NCI-H2081 treated with DMSO at 0.1 percent for 48 hours (cell line): ENCODE results near the gene ATAD1.
A peak's percentile ranks its signal among the peaks of the same experiment; 100 is the strongest.
"Not testable (repeated sequence)": the region's sequence is repeated elsewhere in the genome, so short reads cannot be mapped to it uniquely, and the experiment has no call there.

Experiments used
- DNase-seq: peaks from one replicate; lab custom pipeline; 2025; lab: John Stamatoyannopoulos, UW

Gene ATAD1

GRCh38 chr10:87817609-87818504 lies at the start of gene ATAD1:
TSS of gene ATAD1 (minus strand) at chr10:87818226. CDS start at chr10:87814599, 3,627 bp downstream.
- DNase-seq: peak; percentile 39

- no peak for DNase-seq
Measured at GRCh38 chr10:87867453-87867852, 49.4 kb upstream of the ATAD1 start.

- DNase-seq: no peak
Measured at GRCh38 chr10:87866412-87866974, 48.5 kb upstream of the ATAD1 start.

- DNase-seq: no peak
Measured at GRCh38 chr10:87865241-87865881, 47.3 kb upstream of the ATAD1 start.

GRCh38 chr10:87864496-87865059 lies 46.6 kb upstream of the ATAD1 start:
- no peak for DNase-seq

GRCh38 chr10:87863951-87864495 lies 46.0 kb upstream of the ATAD1 start:
- DNase-seq: not testable (repeated sequence)

- peak; percentile 29 for DNase-seq
Measured at GRCh38 chr10:87863053-87863943, 45.3 kb upstream of the ATAD1 start, which contains the start of the genes KLLN and PTEN. TSS of gene KLLN (minus strand) at chr10:87863533. CDS start at chr10:87862487, 1,046 bp downstream. TSS of gene PTEN (plus strand) at chr10:87863625. CDS start at chr10:87864470, 845 bp downstream.

GRCh38 chr10:87862679-87863052 lies 44.6 kb upstream of the ATAD1 start:
- peak; percentile 4 for DNase-seq

- DNase-seq: no peak
Measured at GRCh38 chr10:87861953-87862678, 44.1 kb upstream of the ATAD1 start.

- DNase-seq: no peak
Measured at GRCh38 chr10:87861566-87861952, 43.5 kb upstream of the ATAD1 start.

- no peak for DNase-seq
Measured at GRCh38 chr10:87860816-87861403, 42.9 kb upstream of the ATAD1 start.

GRCh38 chr10:87860156-87860795 lies 42.2 kb upstream of the ATAD1 start:
- peak; percentile 8 for DNase-seq

GRCh38 chr10:87855665-87856064 lies 37.6 kb upstream of the ATAD1 start:
- not testable (repeated sequence) for DNase-seq

GRCh38 chr10:87855247-87855646 lies 37.2 kb upstream of the ATAD1 start:
- DNase-seq: not testable (repeated sequence)

GRCh38 chr10:87852089-87852488 lies 34.1 kb upstream of the ATAD1 start:
- no peak for DNase-seq

GRCh38 chr10:87850742-87851205 lies 32.7 kb upstream of the ATAD1 start:
- DNase-seq: no peak

GRCh38 chr10:87849001-87849400 lies 31.0 kb upstream of the ATAD1 start:
- DNase-seq: no peak

GRCh38 chr10:87847550-87847949 lies 29.5 kb upstream of the ATAD1 start:
- DNase-seq: no peak

- DNase-seq: not testable (repeated sequence)
Measured at GRCh38 chr10:87846711-87847110, 28.7 kb upstream of the ATAD1 start.
